Body of pancreas (tissue), 4 donors: Measurements from ENCODE around the gene KIF22.

Experiments
- CTCF ChIP-seq, 7 experiments: fragments of 450-650 bp in 4 of 7; fragments of 200-600 bp in 3 of 7; sonication (generic) in 3 of 7; IDR thresholded peaks; one replicate each; pipeline ENCODE4 v1.5.1; 2016 to 2019; ENCODE audit warnings: antibody characterized with exemption in 7 of 7
- POLR2A ChIP-seq, 3 donors: fragments of 450-650 bp; IDR thresholded peaks; one replicate each; pipeline ENCODE4 v1.6.1; 2016; ENCODE audit warnings: antibody characterized with exemption in 3 of 3, mild to moderate bottlenecking in 2 of 3

DNA sequence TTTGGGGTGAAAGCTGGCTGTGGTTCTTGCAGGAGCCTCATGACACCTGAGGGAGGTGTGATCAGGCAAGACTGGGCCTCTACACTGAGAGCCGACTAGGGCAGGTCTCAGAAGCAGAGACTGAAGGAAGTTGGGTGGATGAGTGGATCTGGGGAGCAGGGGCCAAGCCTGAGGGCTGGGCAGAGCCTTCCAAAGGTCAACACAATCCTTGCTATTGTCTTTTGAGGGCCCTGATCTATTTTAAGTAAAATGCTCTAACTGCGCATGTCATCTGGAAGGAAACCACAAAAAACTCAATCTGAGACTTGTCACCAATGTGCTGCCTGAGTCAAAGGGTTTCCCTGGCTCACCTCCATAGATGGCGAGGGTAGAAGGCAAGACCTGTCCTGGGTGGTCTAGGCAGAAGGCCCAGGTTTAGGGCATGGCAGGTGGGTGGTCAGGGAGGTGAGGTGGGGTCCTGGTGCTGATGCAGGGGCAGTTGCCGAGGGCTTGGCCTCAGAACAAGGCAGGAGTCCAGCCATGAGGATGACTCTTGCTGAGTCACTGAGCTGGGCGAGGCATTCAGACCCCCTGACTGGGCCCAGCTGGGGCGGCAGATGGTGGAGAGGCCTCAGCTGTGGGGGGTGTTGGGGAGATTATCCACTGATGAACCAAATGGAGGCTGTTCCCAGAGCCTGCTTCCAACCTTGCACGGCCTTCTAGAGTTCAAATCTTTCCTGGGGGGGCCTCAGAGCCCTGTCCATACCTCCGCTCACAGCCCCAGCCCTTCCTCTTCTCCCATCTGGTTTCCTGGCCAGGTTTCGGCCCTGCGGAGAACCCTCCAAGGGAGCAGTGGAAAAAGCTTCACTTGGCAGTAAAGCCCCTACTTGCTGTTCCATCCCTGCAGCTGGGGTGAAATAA is 34.8 kb downstream of the KIF22 start:
- TF ChIP-seq CTCF (IDR thresholded peaks at IDR 0.05) (no peak), POLR2A (IDR thresholded peaks at IDR 0.05) (no peak)
